Common myeloid progenitor, CD34-positive (primary cell): ENCODE data around the gene ETFB.

ENCODE experiments used
- CTCF ChIA-PET: fragments of 350-600 bp; sonication (Branson Sonifier 250); formaldehyde crosslinking; loops from one replicate; lab custom pipeline; 2021; ENCODE audit warnings: antibody characterized with exemption; lab: Charles Lee
- POLR2A ChIA-PET: fragments of 350-600 bp; sonication (Branson Sonifier 250); formaldehyde crosslinking; loops from one replicate; lab custom pipeline; 2021; ENCODE audit warnings: antibody characterized with exemption; lab: Charles Lee
- DNase-seq, 3 donors: peaks; one replicate each; pipeline versions ENCODE4 v3.0.0 to v3.0.0-alpha.2; 2013
- H3K27ac ChIP-seq, 2 experiments: 1 replicate in 1 of 2; 2 replicates in 1 of 2; pipeline ENCODE4 v1.7.0; 2013; ENCODE audit warnings: inconsistent platforms in 2 of 2, low read length in 2 of 2, mild to moderate bottlenecking in 2 of 2, low read depth in 1 of 2, moderate library complexity in 1 of 2; ENCODE audit not compliant: severe bottlenecking in 2 of 2, insufficient read depth in 1 of 2, poor library complexity in 1 of 2
- H3K27me3 ChIP-seq, 5 experiments: replicated peaks in 2 of 5; 1 replicate in 3 of 5; 2 replicates in 2 of 5; pipeline versions ENCODE4 v1.6.1 to v1.7.0; 2013; ENCODE audit warnings: low read length in 4 of 5, mild to moderate bottlenecking in 2 of 5, moderate library complexity in 2 of 5, inconsistent platforms in 1 of 5; ENCODE audit not compliant: insufficient read depth in 5 of 5, control insufficient read depth in 4 of 5
- H3K36me3 ChIP-seq, 4 experiments: 1 replicate in 2 of 4; 2 replicates in 2 of 4; pipeline versions ENCODE4 v1.6.1 to v1.7.0; 2013; ENCODE audit warnings: low read length in 3 of 4, control low read depth in 1 of 4, mild to moderate bottlenecking in 1 of 4; ENCODE audit not compliant: control insufficient read depth in 4 of 4, insufficient read depth in 4 of 4
- H3K4me1 ChIP-seq, 4 experiments: 1 replicate in 3 of 4; 2 replicates in 1 of 4; pipeline versions ENCODE4 v1.6.1 to v1.7.1; 2013; ENCODE audit warnings: low read length in 3 of 4, mild to moderate bottlenecking in 3 of 4, control low read depth in 1 of 4, inconsistent platforms in 1 of 4, moderate library complexity in 1 of 4; ENCODE audit not compliant: control insufficient read depth in 4 of 4, insufficient read depth in 4 of 4; ENCODE audit errors: control extremely low read depth in 1 of 4
- H3K4me3 ChIP-seq, 7 experiments: 1 replicate in 4 of 7; 2 replicates in 3 of 7; pipeline versions ENCODE4 v1.5.1 to v1.7.0; 2013; ENCODE audit warnings: mild to moderate bottlenecking in 7 of 7, low read length in 6 of 7, moderate library complexity in 6 of 7, inconsistent platforms in 2 of 7, low read depth in 2 of 7, control low read depth in 1 of 7; ENCODE audit not compliant: insufficient read depth in 4 of 7, control insufficient read depth in 1 of 7; ENCODE audit errors: extremely low read depth in 1 of 7
- H3K9me3 ChIP-seq, 5 experiments: 1 replicate in 4 of 5; 2 replicates in 1 of 5; pipeline versions ENCODE4 v1.6.1 to v1.7.1; 2013; ENCODE audit warnings: low read length in 4 of 5, mild to moderate bottlenecking in 2 of 5, inconsistent platforms in 1 of 5, low read depth in 1 of 5, moderate library complexity in 1 of 5; ENCODE audit not compliant: control insufficient read depth in 4 of 5, insufficient read depth in 2 of 5; ENCODE audit errors: control extremely low read depth in 1 of 5
- WGBS: methylation state at CpG from one replicate; pipeline ENCODE4 v1.1.5; 2013; ENCODE audit not compliant: insufficient coverage; 5-methylcytosine and 5-hydroxymethylcytosine counted together

Gene ETFB

GRCh38 chr19:51364200-51365106 is 1.7 kb downstream of the ETFB start:
- Histone ChIP-seq H3K4me1 (peaks cover 0 to 57% (median 49%) of the 10 kb centered on the region in 4 experiments), H3K27ac (peak overlapping the region in 1 of 2 experiments; percentile 1), H3K4me3 (peak overlapping the region in 1 of 7 experiments; percentile 9), H3K36me3 (peaks cover 0 to 3% (median under 1%) of the 10 kb centered on the region in 4 experiments), H3K27me3 (no peaks in the 10 kb centered on the region), H3K9me3 (no peaks in the 10 kb centered on the region)
- DNase-seq: no peak
- ChIA-PET CTCF (interaction anchor here (1.1 to 1.7 kb wide), 3 partner anchors 11 to 30 kb away, joined by 3 read pairs; no protein-coding TSS in a partner anchor), POLR2A (no interaction called here)
- 87% methylated on average over 8 of the region's 15 CpGs for WGBS

GRCh38 chr19:51361239-51361638 is 4.9 kb downstream of the ETFB start:
- peaks cover 0 to 34% (median 27%) of the 10 kb centered on the region in 4 experiments for H3K4me1 ChIP-seq
- no peak for DNase-seq
- CTCF ChIA-PET: interaction anchor here (1.8 kb wide), 1 partner anchor 19 kb away, joined by 4 read pairs; the partner anchor contains the start of gene VSIG10L
- H3K4me3 ChIP-seq: no peak overlapping the region
- WGBS: 95% methylated on average over 13 of the region's 13 CpGs
- H3K9me3 ChIP-seq: no peaks in the 10 kb centered on the region
- H3K27me3 ChIP-seq: no peaks in the 10 kb centered on the region
- no peak overlapping the region for H3K27ac ChIP-seq
- POLR2A ChIA-PET: no interaction called here
- peaks cover 0 to 9% (median 2%) of the 10 kb centered on the region in 4 experiments for H3K36me3 ChIP-seq

GRCh38 chr19:51359294-51359693 is 6.9 kb downstream of the ETFB start:
- no peak overlapping the region for H3K27ac ChIP-seq
- H3K36me3 ChIP-seq: peaks cover 0 to 9% (median 3%) of the 10 kb centered on the region in 4 experiments
- peaks cover 0 to 18% (median 16%) of the 10 kb centered on the region in 4 experiments for H3K4me1 ChIP-seq
- POLR2A ChIA-PET: interaction anchor here (0.6 kb wide), 1 partner anchor 14 kb away, joined by 6 read pairs; no protein-coding TSS in a partner anchor
- CTCF ChIA-PET: interaction anchor here (1.3 kb wide), 1 partner anchor 40 kb away, joined by 3 read pairs; no protein-coding TSS in a partner anchor
- WGBS: 100% methylated on average over 2 of the region's 4 CpGs
- no peaks in the 10 kb centered on the region for H3K9me3 ChIP-seq
- H3K4me3 ChIP-seq: no peak overlapping the region
- no peak for DNase-seq
- no peaks in the 10 kb centered on the region for H3K27me3 ChIP-seq

- ChIA-PET CTCF (interaction anchor here (1.5 to 1.6 kb wide), 2 partner anchors 15 to 19 kb away, joined by 3 to 4 read pairs; no protein-coding TSS in a partner anchor), POLR2A (no interaction called here)
- Histone ChIP-seq H3K4me3 (no peak overlapping the region), H3K27ac (no peak overlapping the region), H3K9me3 (no peaks in the 10 kb centered on the region), H3K27me3 (no peaks in the 10 kb centered on the region), H3K4me1 (peaks cover 0 to 12% (median 7%) of the 10 kb centered on the region in 4 experiments), H3K36me3 (peaks cover 2 to 12% (median 7%) of the 10 kb centered on the region in 4 experiments)
- no peak for DNase-seq
- 96% methylated on average over 7 of the region's 7 CpGs for WGBS
Observed at GRCh38 chr19:51357952-51358351, 8.2 kb downstream of the ETFB start.

GRCh38 chr19:51356159-51356801 is 9.9 kb downstream of the ETFB start:
- WGBS: 85% methylated on average over 4 of the region's 10 CpGs
- Histone ChIP-seq H3K36me3 (peaks cover 3 to 27% (median 16%) of the 10 kb centered on the region in 4 experiments), H3K9me3 (no peaks in the 10 kb centered on the region), H3K27ac (no peak overlapping the region), H3K4me1 (no peaks in the 10 kb centered on the region), H3K27me3 (no peaks in the 10 kb centered on the region), H3K4me3 (no peak overlapping the region)
- no peak for DNase-seq
- ChIA-PET POLR2A (no interaction called here), CTCF (interaction anchor here (1.2 to 1.6 kb wide), 2 partner anchors 11 to 13 kb away, joined by 3 read pairs; no protein-coding TSS in a partner anchor)

- no peak for DNase-seq
- peaks cover 3 to 40% (median 25%) of the 10 kb centered on the region in 4 experiments for H3K36me3 ChIP-seq
- no peaks in the 10 kb centered on the region for H3K9me3 ChIP-seq
- no peak overlapping the region for H3K27ac ChIP-seq
- no peaks in the 10 kb centered on the region for H3K4me1 ChIP-seq
- no peaks in the 10 kb centered on the region for H3K27me3 ChIP-seq
- POLR2A ChIA-PET: interaction anchor here (0.8 kb wide), 1 partner anchor 11 kb away, joined by 3 read pairs; the partner anchor contains the start of gene ETFB
- H3K4me3 ChIP-seq: no peak overlapping the region
- CTCF ChIA-PET: interaction anchor here (1.1 kb wide), 1 partner anchor 8 kb away, joined by 3 read pairs; no protein-coding TSS in a partner anchor
- WGBS: 86% methylated on average over 4 of the region's 8 CpGs
Observed at GRCh38 chr19:51354742-51355148, 11.4 kb downstream of the ETFB start.
